Posterior cingulate gyrus (tissue), 11 donors: ENCODE results near the gene MALAT1.
A peak's percentile ranks its signal among the peaks of the same experiment; 100 is the strongest.

Source experiments
- DNase-seq, 10 donors: peaks; one replicate each; pipeline versions ENCODE4 v3.0.0 to v3.0.0-alpha.2; 2020 to 2021; ENCODE audit warnings: mixed read lengths in 3 of 10
- intact Hi-C: fragments of 100-400 bp; cut with DNase I; formaldehyde crosslinking; loops from one replicate; pipeline ENCODE4 v1.15.1; 2023

Gene MALAT1

GRCh38 chr11:65478388-65479183 lies 20.3 kb upstream of the MALAT1 start:
- intact Hi-C loops, result loop anchor here (2.0 kb wide), 1 partner anchor 18 kb away; no protein-coding TSS in a partner anchor
- DNase-seq, result peak in 6 of 10 donors; percentile 31 to 90 (median 73)

GRCh38 chr11:65479184-65480145 lies 19.4 kb upstream of the MALAT1 start:
- intact Hi-C loops, result loop anchor here (2.0 kb wide), 1 partner anchor 17 kb away; no protein-coding TSS in a partner anchor
- peak in 5 of 10 donors; percentile 34 to 91 (median 60) for DNase-seq

GRCh38 chr11:65482306-65482850 lies 16.5 kb upstream of the MALAT1 start:
- intact Hi-C loops, result no loop called here
- peak in 1 of 10 donors; percentile 40 for DNase-seq

GRCh38 chr11:65485920-65486219 lies 13.0 kb upstream of the MALAT1 start:
- DNase-seq, result peak in 2 of 10 donors; percentile 34 to 73
- intact Hi-C loops, result no loop called here

GRCh38 chr11:65486570-65487466 lies 12.0 kb upstream of the MALAT1 start:
- intact Hi-C loops, result no loop called here
- peak in 2 of 10 donors; percentile 10 to 78 for DNase-seq

GRCh38 chr11:65487467-65488272 lies 11.2 kb upstream of the MALAT1 start:
- intact Hi-C loops, result no loop called here
- peak; percentile 100 for DNase-seq

- DNase-seq, result peak in 5 of 10 donors; percentile 49 to 91 (median 82)
- intact Hi-C loops, result no loop called here
Measured at GRCh38 chr11:65488273-65489034, 10.4 kb upstream of the MALAT1 start.

- intact Hi-C loops, result no loop called here
- peak in 4 of 10 donors; percentile 55 to 88 (median 79) for DNase-seq
Measured at GRCh38 chr11:65489035-65489705, 9.7 kb upstream of the MALAT1 start.

- DNase-seq, result peak in 3 of 10 donors; percentile 74 to 88 (median 86)
Measured at GRCh38 chr11:65489706-65490320, 9.0 kb upstream of the MALAT1 start.

GRCh38 chr11:65491163-65491465 lies 7.7 kb upstream of the MALAT1 start:
- intact Hi-C loops, result no loop called here

More at GRCh38 chr11:65489706-65490320, 9.0 kb upstream of the MALAT1 start:
- intact Hi-C loops, result no loop called here

GRCh38 chr11:65491614-65492386 lies 7.0 kb upstream of the MALAT1 start:
- peak in 7 of 10 donors; percentile 57 to 94 (median 76) for DNase-seq
- intact Hi-C loops, result no loop called here

More at GRCh38 chr11:65491163-65491465, 7.7 kb upstream of the MALAT1 start:
- peak in 4 of 10 donors; percentile 12 to 79 (median 30) for DNase-seq

GRCh38 chr11:65492387-65492636 lies 6.5 kb upstream of the MALAT1 start:
- no peak for DNase-seq
- intact Hi-C loops, result no loop called here

- DNase-seq, result peak in 8 of 10 donors; percentile 53 to 94 (median 72)
- intact Hi-C loops, result no loop called here
Measured at GRCh38 chr11:65492637-65493366, 6.0 kb upstream of the MALAT1 start.

GRCh38 chr11:65493367-65494176 lies 5.3 kb upstream of the MALAT1 start:
- peak in 4 of 10 donors; percentile 48 to 87 (median 61) for DNase-seq
- intact Hi-C loops, result no loop called here
